GM12891 (cell line): ENCODE results near the gene HIBADH.

Experiments used
- PAX5 ChIP-seq: IDR thresholded peaks from 2 replicates; pipeline ENCODE4 v1.6.1; 2011; ENCODE audit warnings: low read length, moderate library complexity, mild to moderate bottlenecking; ENCODE audit not compliant: insufficient read depth, severe bottlenecking
- POLR2A ChIP-seq: IDR thresholded peaks from 2 replicates; pipeline ENCODE4 v1.6.1; 2011; ENCODE audit warnings: low read depth, low read length, control low read depth
- POLR2AphosphoS5 ChIP-seq: IDR thresholded peaks from 2 replicates; pipeline ENCODE4 v1.6.1; 2011; ENCODE audit warnings: low read depth, low read length, control low read depth
- POU2F2 ChIP-seq: IDR thresholded peaks from 2 replicates; pipeline ENCODE4 v1.6.1; 2011; ENCODE audit warnings: low read depth, mild to moderate bottlenecking, control low read depth, low read length, moderate library complexity
- SPI1 ChIP-seq: IDR thresholded peaks from 2 replicates; pipeline ENCODE4 v1.6.1; 2011; ENCODE audit warnings: low read depth, low read length, control low read depth
- TAF1 ChIP-seq: IDR thresholded peaks from 2 replicates; pipeline ENCODE4 v1.6.1; 2011; ENCODE audit warnings: low read depth, low read length, control low read depth

GRCh38 chr7:27516421-27516820, 146.3 kb downstream of the HIBADH start:
- no peak for TF ChIP-seq TAF1
- TF ChIP-seq POLR2A: no peak
- TF ChIP-seq SPI1: no peak
- TF ChIP-seq POLR2AphosphoS5: no peak
- TF ChIP-seq POU2F2: no peak
- no peak for TF ChIP-seq PAX5
